Measurements from ENCODE around the gene RUNX3. TPM values are rescaled to one million over a fixed set of nuclear protein-coding genes. Genes with fewer than 3 reads are reported as not detected.

Gene RUNX3
- total RNA-seq, 1 experiment from 2014 or later: 0.33 TPM

DNA sequence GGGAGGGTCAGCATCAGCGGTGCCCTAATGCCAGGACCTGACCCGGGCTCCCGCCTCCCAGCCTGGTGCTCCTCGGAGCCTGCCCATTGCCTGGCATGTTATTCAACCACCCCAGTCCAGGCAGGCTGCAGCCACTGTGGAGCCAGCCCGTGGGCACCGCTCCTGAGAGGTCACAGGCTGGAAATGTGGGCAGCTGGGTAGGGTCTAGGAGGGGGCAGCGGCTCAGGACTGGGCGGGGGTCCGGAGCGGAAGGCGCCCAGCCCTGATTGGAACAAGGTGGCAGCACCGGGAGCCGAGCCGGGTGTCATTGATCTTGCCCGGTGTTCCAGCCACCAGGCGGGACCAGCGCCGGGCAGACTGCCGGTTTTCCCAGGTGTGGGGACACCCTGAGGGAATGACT, 12.7 kb upstream of the RUNX3 start:
- no peak overlapping the region for H2BK120ac ChIP-seq (ENCODE audit: low read depth, low read length, poor library complexity, severe bottlenecking)
- no peak overlapping the region for H2BK15ac ChIP-seq (ENCODE audit: low read depth, low read length)
- no peaks in the 10 kb centered on the region for H3K27me3 ChIP-seq (ENCODE audit: insufficient read depth, low read length)
- peaks cover 4% of the 10 kb centered on the region for H3K27me3 Mint-ChIP-seq (ENCODE audit: low read depth)
- no peaks in the 10 kb centered on the region for H3K9me3 ChIP-seq (ENCODE audit: control insufficient read depth, low read depth, low read length)
- no peak overlapping the region for H4K5ac ChIP-seq (ENCODE audit: insufficient read length, low read depth, low read length)
- peaks cover 0 to 4% of the 10 kb centered on the region in 2 experiments; a peak in 1 of 5 replicates for H3K9me3 Mint-ChIP-seq
- H3K4me1 Mint-ChIP-seq: peaks cover 16 to 26% of the 10 kb centered on the region in 2 experiments
- H3K56ac ChIP-seq (ENCODE audit: insufficient read length, low read depth, low read length): no peak overlapping the region
- no peak overlapping the region for H3T11ph ChIP-seq (ENCODE audit: low read length)
- no peaks in the 10 kb centered on the region for H3K79me2 ChIP-seq (ENCODE audit: insufficient read depth, low read length)
- no peak overlapping the region; the same call in 1 of the 2 replicates for H3K14ac ChIP-seq (ENCODE audit: insufficient read depth, low read length)
- no peak overlapping the region for H4K91ac ChIP-seq (ENCODE audit: insufficient read length, low read depth, low read length)
- H4K8ac ChIP-seq (replicated peaks; ENCODE audit: insufficient read length, low read depth, low read length): no peak overlapping the region
- no peak overlapping the region for H2BK5ac ChIP-seq (ENCODE audit: insufficient read length, low read length)
- no CpG with 5 or more reads among the region's 19 CpGs for WGBS (ENCODE audit: extremely low coverage, insufficient read length, low lambda C conversion rate)
- no peaks in the 10 kb centered on the region for H3K23me2 ChIP-seq (ENCODE audit: insufficient read length, low read depth, low read length, poor library complexity, severe bottlenecking)
- TF ChIP-seq, protein P1, sequence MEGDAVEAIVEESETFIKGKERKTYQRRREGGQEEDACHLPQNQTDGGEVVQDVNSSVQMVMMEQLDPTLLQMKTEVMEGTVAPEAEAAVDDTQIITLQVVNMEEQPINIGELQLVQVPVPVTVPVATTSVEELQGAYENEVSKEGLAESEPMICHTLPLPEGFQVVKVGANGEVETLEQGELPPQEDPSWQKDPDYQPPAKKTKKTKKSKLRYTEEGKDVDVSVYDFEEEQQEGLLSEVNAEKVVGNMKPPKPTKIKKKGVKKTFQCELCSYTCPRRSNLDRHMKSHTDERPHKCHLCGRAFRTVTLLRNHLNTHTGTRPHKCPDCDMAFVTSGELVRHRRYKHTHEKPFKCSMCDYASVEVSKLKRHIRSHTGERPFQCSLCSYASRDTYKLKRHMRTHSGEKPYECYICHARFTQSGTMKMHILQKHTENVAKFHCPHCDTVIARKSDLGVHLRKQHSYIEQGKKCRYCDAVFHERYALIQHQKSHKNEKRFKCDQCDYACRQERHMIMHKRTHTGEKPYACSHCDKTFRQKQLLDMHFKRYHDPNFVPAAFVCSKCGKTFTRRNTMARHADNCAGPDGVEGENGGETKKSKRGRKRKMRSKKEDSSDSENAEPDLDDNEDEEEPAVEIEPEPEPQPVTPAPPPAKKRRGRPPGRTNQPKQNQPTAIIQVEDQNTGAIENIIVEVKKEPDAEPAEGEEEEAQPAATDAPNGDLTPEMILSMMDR (conservative IDR thresholded peaks at IDR 0.05): no peak
- no peaks in the 10 kb centered on the region for H4K20me1 ChIP-seq (ENCODE audit: control insufficient read depth, insufficient read depth, insufficient read length)
- H3K23ac ChIP-seq (ENCODE audit: insufficient read length, low read depth, low read length): no peak overlapping the region
- no peak overlapping the region for H3K4me2 ChIP-seq (ENCODE audit: insufficient read depth, insufficient read length, low read length)
- H2BK12ac ChIP-seq (ENCODE audit: insufficient read length, low read depth, low read length): no peak overlapping the region
- H3K18ac ChIP-seq (ENCODE audit: insufficient read length, low read depth, low read length): no peak overlapping the region
- H2BK20ac ChIP-seq (ENCODE audit: low read depth, low read length, poor library complexity, severe bottlenecking): no peak overlapping the region
- no peak overlapping the region for H3K27ac ChIP-seq (ENCODE audit: insufficient read length, low read depth, low read length)
- H3K4ac ChIP-seq (ENCODE audit: low read depth, low read length): no peak overlapping the region
- no peak overlapping the region for H2AK5ac ChIP-seq (ENCODE audit: insufficient read length, low read length)
- no peak overlapping the region for H3K9ac ChIP-seq (ENCODE audit: extremely low read depth, insufficient read length, low read length)
- no peak overlapping the region for H3K4me3 Mint-ChIP-seq
- H3K27ac Mint-ChIP-seq: no peak overlapping the region
- no peak for DNase-seq
- no peaks in the 10 kb centered on the region; a peak in 1 of 7 replicates for H3K36me3 Mint-ChIP-seq (ENCODE audit: insufficient read depth in 1 of 3, low read depth in 3 of 3)
- no peaks in the 10 kb centered on the region for H3K79me1 ChIP-seq (ENCODE audit: insufficient read depth, low read depth, low read length, poor library complexity, severe bottlenecking)
- no peak overlapping the region for H2AFZ ChIP-seq (ENCODE audit: low read length)
- no peaks in the 10 kb centered on the region for H3K4me1 ChIP-seq (ENCODE audit: insufficient read depth, low read length)

All from H9 (cell line).